HG03196 (cell line): ENCODE results near the gene ATP5PO.

ENCODE experiments used
- ATAC-seq: cut with Tn5 transposase; IDR thresholded peaks from one replicate; pipeline ENCODE4 v1.9.1; 2021; ENCODE audit not compliant: unreplicated experiment

The ATP5PO gene

DNA sequence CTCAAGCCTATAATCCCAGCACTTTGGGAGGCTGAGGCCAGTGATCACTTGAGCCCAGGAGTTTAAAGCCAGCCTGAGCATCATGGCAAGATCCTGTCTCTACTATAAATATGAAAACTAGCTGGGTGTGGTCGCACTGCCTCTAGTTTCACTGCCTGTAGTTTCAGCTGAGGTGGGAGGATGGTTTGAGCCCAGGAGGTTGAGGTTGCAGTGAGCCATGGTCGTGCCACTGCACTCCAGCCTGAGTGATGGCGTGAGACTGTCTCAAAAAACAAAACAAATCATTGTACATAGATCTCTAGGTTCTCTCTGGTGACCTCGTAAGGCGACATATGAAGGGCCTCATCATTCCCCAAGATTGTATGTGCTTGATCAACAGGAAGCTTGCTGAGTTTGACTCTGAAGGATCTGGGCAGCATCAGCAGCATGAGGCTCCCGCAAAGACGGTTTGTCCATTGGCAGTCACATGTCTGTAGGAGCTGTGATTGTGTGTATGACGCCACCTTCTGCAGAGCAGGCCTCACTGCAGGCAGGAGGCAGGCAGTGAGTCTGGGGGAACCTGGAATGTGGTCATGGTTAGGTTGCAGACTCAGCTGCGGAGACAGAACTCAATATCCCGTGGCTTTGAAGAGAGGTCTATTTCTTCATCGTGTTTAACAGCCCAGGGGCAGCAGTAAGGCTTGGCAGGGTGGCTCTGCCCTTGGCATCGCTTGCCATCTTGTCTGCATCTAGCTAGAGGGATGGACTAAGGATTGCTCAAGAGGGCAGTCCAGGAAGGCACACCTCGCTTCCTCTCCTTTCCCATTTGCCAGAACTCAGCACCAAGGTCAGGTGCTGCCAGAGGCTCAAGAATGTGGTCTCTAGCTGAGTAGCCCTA is 14.0 kb downstream of the ATP5PO start:
- no peak for ATAC-seq

GRCh38 chr21:33899199-33899598 is 16.4 kb downstream of the ATP5PO start:
- no peak for ATAC-seq

GRCh38 chr21:33898586-33898985 is 17.0 kb downstream of the ATP5PO start:
- ATAC-seq, result no peak

DNA sequence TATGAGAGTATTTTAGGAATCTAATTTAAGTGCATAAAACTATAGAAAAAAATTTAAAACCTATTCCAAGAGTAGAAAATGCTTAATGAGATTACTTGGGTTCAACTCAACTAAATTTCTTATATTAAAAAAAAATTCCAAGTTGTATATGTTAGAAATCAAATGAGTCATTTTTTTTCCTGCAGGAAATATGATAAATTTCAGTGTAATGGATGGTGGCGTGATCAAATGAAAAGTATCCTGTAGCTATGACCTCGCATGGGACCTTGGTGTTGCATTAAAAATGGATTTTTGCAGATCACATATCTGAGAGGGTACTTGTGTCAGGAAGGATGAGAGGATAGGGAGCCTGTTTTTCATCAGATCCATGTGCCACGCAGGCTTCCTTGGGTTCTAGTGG is 17.9 kb downstream of the ATP5PO start:
- ATAC-seq, result no peak

DNA sequence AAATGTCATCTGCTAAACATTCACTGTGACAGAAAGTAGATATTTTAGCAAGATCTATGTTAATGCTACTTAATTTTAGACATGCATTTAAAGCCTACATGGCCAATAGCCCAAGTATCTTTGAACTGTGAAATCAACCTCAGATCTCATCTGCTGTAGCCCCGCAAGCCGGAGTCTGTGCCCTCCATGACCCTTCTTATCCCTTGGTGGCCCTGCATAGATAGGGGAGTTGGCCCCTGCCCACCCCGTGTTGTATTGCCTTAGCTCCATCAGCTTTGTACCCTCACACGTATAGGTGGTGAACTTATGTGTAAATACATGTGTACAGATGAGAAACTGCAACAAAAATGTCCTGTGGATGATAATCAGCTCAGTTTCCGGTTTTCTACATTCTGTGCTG is 18.5 kb downstream of the ATP5PO start:
- ATAC-seq, result no peak

DNA sequence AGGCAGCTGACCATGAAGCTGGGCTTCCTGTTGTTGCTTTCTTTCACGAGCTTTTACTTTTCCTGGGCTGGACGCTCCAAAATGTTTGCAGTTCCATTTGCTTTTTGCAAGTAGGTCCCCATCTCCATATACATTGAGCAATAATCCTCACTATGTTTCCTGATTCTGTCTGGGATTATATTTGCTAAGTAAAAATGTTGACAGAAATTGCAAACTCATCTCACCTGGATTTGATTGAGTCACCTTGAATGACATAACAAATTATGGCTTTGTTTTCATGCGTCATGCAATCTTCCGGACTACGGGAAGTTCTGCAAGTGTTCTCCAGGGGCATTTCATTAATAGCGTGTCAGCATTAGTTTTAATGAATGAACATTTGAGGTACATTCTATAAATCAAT is 18.9 kb downstream of the ATP5PO start:
- ATAC-seq, result no peak

DNA sequence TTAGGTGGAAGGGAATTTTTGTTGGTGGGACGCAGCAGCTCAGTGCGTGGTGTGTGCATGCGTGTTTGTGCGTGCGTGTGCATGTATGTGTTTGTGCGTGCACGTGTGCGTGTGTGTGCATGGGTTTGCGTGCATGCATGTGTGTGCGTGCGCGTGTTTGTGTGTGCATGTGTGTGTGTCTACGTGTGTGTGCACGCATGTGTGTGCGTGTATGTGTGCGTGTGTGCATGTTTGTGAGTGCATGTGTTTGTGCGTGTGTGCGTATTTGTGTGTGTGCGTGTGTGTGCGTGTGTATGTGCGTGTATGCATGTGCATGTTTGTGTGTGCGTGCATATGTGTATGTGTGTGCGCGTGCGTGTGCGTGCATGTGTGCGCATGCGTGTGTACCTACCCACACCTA is 20.2 kb downstream of the ATP5PO start:
- ATAC-seq, result no peak

DNA sequence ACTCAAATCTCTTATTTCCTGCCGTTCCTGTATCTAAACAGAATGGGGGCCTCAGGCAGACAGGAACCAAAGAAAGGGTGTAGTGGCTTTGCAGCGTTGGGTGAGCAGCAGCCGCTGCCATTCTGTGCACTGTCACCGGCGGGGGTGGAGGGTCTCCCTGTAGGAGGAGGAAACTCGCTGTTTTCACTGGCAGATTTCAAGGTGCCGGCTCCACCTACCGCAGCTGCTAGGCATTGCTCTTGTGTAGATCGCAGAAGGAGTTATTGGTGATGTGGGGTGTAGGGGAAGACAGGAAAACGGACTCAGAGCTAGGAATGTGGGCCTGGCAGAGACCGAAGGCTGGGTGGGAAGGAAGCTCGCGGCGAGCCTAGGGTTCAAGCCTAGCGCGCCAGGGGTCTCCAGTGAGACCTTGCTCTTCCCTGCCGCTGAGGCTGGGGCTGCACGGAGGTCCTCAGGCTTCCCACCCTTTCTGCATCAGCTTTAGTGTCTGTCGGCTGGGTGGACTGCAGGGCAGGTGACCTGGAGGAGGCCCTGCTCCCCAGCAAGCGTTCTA is 20.8 kb downstream of the ATP5PO start:
- no peak for ATAC-seq

GRCh38 chr21:33893917-33894316 is 21.7 kb downstream of the ATP5PO start:
- no peak for ATAC-seq

DNA sequence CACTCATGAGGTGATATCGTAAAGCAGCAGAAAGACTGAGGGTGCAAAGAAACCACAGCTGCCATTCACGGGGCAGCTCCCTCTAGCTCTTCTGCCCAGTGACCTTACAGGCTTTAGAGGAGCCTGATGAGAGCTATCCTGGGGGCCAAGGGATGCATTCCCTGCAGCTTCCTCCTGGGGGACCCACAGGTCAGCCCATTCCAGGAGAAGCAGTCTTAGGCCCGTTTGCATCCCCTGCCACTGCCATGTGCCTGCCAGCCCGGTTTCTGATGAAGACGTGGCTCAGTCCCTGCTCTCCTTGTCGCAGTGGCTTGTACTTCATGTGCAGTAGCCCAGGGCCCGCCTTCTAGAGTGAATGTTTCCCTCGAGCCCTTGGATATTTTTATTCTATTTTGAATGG is 22.8 kb downstream of the ATP5PO start:
- no peak for ATAC-seq

DNA sequence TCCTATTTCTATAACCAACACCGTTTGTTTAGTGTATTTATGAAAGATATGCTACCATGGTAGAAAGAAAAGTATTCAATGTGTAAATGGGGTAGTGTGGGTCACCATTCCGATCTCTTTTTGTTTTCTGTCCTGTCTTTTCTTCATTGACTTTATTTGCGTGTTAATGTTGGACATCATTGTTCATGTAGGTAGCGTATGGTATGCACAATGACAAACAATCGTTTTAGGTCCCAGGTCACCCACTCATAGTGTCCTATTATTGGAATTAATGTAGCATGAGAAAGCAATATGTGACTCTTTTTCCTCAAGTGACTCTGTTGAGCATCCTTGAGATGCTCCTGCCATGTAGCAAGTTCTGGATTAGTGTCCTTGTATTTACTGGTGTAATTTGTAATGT is 25.4 kb downstream of the ATP5PO start:
- no peak for ATAC-seq

- no peak for ATAC-seq
Measured at GRCh38 chr21:33886321-33886720, 29.3 kb downstream of the ATP5PO start.

DNA sequence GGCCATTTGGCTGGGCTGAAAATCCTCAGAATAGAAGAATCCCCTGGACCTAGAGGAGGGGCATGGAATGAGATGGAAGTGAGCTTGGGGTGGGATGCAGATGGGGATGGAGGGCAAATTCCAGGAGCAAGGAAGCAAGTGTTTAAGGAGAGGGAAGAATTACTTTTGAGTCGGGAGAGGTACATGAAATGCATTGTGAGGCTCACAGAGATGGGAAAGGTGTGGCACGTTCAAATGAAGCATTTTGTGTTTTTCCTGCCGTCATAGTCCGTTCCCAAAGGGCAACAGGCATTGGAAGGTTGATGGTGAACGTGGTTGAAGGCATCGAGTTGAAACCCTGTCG is 30.5 kb downstream of the ATP5PO start:
- ATAC-seq, result no peak

- ATAC-seq, result no peak
Measured at GRCh38 chr21:33884376-33885171, 31.0 kb downstream of the ATP5PO start.

DNA sequence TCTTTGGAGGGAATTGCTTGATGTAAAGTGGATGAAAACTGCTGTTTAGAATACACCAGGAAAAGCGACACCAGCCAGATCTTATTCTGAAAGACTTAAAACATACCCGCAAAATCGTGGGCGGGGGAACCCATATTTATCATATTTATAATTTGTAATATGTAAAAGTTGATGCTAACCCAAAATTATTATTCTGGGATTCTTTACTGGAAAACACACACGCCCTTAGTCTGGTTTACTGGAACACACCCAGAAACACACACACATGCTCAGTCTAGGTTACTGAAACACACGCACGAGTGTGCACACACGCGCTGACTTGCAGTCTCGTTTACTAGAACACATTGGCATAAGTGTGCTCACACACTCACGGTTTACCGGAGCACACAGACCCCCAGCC is 32.5 kb downstream of the ATP5PO start:
- no peak for ATAC-seq

- ATAC-seq, result no peak
Measured at GRCh38 chr21:33881689-33882440, 33.7 kb downstream of the ATP5PO start.

- no peak for ATAC-seq
Measured at GRCh38 chr21:33880626-33881025, 35.0 kb downstream of the ATP5PO start.

DNA sequence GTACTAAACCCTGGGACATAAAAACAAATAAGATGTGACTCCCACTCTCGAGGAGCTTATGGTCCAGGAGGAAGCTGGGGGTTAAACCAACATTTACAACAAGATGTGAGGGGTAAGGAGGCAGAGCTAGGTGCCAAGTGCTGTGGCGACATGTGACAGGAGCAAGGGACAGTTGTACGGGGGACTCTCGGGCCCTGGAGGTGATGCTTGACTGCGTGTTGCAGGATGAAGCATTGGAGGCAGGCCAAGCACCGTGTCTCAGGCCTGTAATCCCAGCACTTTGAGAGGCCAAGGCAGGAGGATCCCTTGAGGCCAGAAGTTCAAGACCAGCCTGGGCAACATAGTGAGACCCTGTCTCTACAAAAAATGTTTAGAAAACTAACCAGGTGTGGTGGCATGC is 36.8 kb downstream of the ATP5PO start:
- ATAC-seq, result no peak

GRCh38 chr21:33875026-33875695 is 40.4 kb downstream of the ATP5PO start:
- ATAC-seq, result no peak

- ATAC-seq, result no peak
Measured at GRCh38 chr21:33874161-33874560, 41.4 kb downstream of the ATP5PO start.
